GM21825 (cell line): ENCODE measurements around the gene LCAT.
"Not testable (repeated sequence)": the region's sequence is repeated elsewhere in the genome, so short reads cannot be mapped to it uniquely, and the experiment has no call there.

Experiments used
- ATAC-seq: cut with Tn5 transposase; IDR thresholded peaks from one replicate; pipeline ENCODE4 v1.9.1; 2021; ENCODE audit warnings: mild to moderate bottlenecking, moderate library complexity; ENCODE audit not compliant: unreplicated experiment

LCAT gene

GRCh38 chr16:67943619-67944504, at the start of gene LCAT:
TSS of gene LCAT (minus strand) at chr16:67944120. CDS start at chr16:67944101, 19 bp downstream.
- ATAC-seq, result no peak

GRCh38 chr16:67993207-67994039, 49.5 kb upstream of the LCAT start:
- peak; percentile 64 for ATAC-seq

GRCh38 chr16:67992661-67993206, 48.8 kb upstream of the LCAT start:
- ATAC-seq, result no peak

- ATAC-seq, result no peak
Observed at GRCh38 chr16:67990018-67990386, 46.1 kb upstream of the LCAT start.

- ATAC-seq, result no peak
Observed at GRCh38 chr16:67989322-67990017, 45.5 kb upstream of the LCAT start.

GRCh38 chr16:67988675-67989074, 44.8 kb upstream of the LCAT start:
- ATAC-seq, result no peak

GRCh38 chr16:67987460-67988160, 43.7 kb upstream of the LCAT start:
- ATAC-seq, result no peak

- no peak for ATAC-seq
Observed at GRCh38 chr16:67986949-67987348, 43.0 kb upstream of the LCAT start.

GRCh38 chr16:67982011-67982696, 38.2 kb upstream of the LCAT start:
- ATAC-seq, result no peak

- ATAC-seq, result no peak
Observed at GRCh38 chr16:67979955-67980678, 36.2 kb upstream of the LCAT start, which contains the start of gene DPEP3. TSS of gene DPEP3 (minus strand) at chr16:67980499. CDS start at chr16:67980380, 119 bp downstream.

GRCh38 chr16:67977469-67978227, 33.7 kb upstream of the LCAT start:
- no peak for ATAC-seq

GRCh38 chr16:67977005-67977404, 33.1 kb upstream of the LCAT start:
- ATAC-seq, result no peak

- ATAC-seq, result no peak
Observed at GRCh38 chr16:67976205-67976604, 32.3 kb upstream of the LCAT start.

GRCh38 chr16:67975321-67976105, 31.6 kb upstream of the LCAT start:
- no peak for ATAC-seq

GRCh38 chr16:67972285-67972684, 28.4 kb upstream of the LCAT start:
- ATAC-seq, result not testable (repeated sequence)

GRCh38 chr16:67971111-67971510, 27.2 kb upstream of the LCAT start:
- ATAC-seq, result no peak

GRCh38 chr16:67969254-67970039, 25.5 kb upstream of the LCAT start:
- no peak for ATAC-seq
